Right ventricle myocardium superior (tissue), 1 donor: ENCODE results near the gene COL7A1. TPM values are rescaled to one million over a fixed set of nuclear protein-coding genes. Genes with fewer than 3 reads are reported as not detected.

Experiments used
- ATAC-seq: fragments of 200-7000 bp; cut with Tn5 transposase; one replicate; pipeline ENCODE4 v1.9.1; 2020; ENCODE audit warnings: mild to moderate bottlenecking; ENCODE audit not compliant: poor library complexity
- DNase-seq: peaks from one replicate; pipeline ENCODE4 v3.0.0-alpha.2; 2020
- intact Hi-C: fragments of 100-400 bp; cut with DNase I; formaldehyde crosslinking; loops from one replicate; pipeline ENCODE4 v1.11.2; 2022
- total RNA-seq: library from RNA; stranded (reverse); fragmentation: NEBNext Ultra II Directional; extraction: Animal tissue kit (Norgen Biotek cat#: 25700); gene quantifications from one replicate; pipeline ENCODE4 v1.2.1, GENCODE V29; 2021
- donor health status: DM: no; HTN: yes; CAD: no; lungs with severe emphysema.

The COL7A1 gene
- total RNA-seq, 1 donor from 2014 or later: 16.1 TPM

GRCh38 chr3:48596157-48596556 is 1.0 kb upstream of the COL7A1 start:
- ATAC-seq (no peak), DNase-seq (no peak)
- intact Hi-C loops: no loop called here

GRCh38 chr3:48595526-48596121 is 495 bp upstream of the COL7A1 start:
- no peak for ATAC-seq
- intact Hi-C loops: no loop called here
- DNase-seq: peak; percentile 57

GRCh38 chr3:48594417-48595049 is 596 bp downstream of the COL7A1 start:
- no peak for ATAC-seq

GRCh38 chr3:48593337-48593736 is 1.8 kb downstream of the COL7A1 start:
- DNase-seq (no peak), ATAC-seq (no peak)
- intact Hi-C loops: no loop called here

More at GRCh38 chr3:48594417-48595049, 596 bp downstream of the COL7A1 start:
- no peak for DNase-seq
- intact Hi-C loops: no loop called here

DNA sequence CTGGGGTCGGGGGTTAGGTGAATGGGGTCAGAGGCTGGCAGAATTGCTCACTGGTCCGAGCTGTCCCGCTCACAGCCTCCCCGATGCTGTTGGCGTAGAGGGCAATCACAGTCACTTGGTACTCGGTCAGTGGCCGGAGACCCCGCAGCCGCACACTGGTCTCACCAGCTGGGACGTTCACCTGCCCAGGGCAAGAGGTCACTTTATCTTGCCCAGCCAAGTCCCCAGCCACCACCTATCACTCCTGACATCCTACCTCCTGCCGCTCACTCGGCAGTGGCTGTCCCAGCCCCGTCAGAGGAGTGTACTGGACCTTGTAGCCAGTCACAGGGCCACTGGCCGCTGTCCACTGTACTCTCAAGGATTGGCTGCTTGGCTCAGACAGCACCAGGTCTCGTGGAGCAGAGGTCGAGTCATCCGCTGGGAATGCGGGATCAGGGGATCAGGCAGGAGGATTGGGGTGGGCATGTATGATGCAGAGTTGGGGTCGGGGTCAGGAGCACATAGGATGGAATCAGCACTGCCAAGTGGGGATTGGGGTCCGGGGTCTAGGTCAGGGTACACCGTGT is 2.5 kb downstream of the COL7A1 start:
- DNase-seq: no peak
- no peak for ATAC-seq
- intact Hi-C loops: no loop called here

- DNase-seq (no peak), ATAC-seq (no peak)
- intact Hi-C loops: no loop called here
Measured at GRCh38 chr3:48591886-48592518, 3.1 kb downstream of the COL7A1 start.

DNA sequence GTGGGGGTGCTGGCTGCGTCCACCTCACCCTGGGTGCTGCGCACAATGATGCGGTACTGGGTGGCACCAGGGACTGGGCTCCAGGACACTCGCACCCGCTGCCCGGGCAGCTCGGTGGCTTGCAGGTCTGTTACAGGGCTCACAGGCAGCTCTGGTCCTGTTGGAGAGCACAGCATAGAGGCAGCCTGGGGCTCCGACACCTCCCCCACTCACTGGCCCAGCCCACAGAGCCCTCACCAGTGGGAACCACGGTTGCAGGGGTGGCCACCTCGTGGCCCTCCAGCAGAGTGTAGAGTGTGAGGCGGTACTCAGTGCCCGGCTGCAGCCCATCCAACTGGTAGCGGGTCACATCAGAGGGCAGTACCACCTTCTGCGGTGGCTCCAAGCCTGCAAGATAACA is 3.7 kb downstream of the COL7A1 start:
- DNase-seq (no peak), ATAC-seq (no peak)
- intact Hi-C loops: no loop called here

- ATAC-seq: no peak
- no peak for DNase-seq
- intact Hi-C loops: no loop called here
Measured at GRCh38 chr3:48588230-48588629, 6.9 kb downstream of the COL7A1 start.

DNA sequence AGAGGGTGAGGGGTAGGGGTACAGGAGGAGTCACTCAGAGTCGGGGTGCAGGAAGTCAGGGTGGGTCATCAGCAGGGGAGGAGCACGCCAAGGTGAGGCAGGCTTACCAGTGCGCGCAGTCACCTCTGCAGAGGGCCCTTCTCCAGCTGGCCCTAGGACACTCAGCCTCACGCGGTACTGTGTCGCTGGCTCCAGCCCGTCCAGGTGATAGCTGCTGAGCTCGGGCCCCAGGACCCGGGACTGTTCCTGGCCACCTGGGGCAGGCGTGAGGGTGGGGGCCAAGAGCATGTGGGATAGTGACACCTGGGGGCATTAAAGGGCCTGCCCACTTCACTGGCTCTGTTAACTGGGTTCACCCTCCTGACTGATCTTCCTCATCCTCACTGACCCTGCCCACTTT is 7.4 kb downstream of the COL7A1 start:
- intact Hi-C loops: no loop called here
- no peak for ATAC-seq
- DNase-seq: no peak

DNA sequence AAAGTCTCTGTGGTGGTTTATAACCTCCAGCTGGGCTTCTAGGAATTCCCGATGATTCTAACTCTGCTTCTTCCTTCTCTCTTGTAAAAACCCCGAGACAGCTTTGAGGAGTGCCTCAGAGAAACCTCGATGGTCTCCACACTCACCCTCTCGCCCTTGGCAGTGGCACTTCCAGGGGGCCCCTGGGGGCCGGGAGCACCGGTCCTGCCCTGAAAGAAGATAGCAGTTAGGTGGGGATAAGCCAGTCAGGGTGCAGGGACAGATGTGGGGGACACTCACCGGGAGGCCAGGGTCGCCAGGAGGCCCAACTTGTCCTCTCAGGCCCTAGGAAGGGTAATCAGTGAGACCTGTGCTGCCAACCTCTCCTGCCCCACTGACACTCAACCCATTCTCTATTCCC is 9.7 kb downstream of the COL7A1 start:
- ATAC-seq: no peak
- intact Hi-C loops: no loop called here
- DNase-seq: no peak

- ATAC-seq (no peak), DNase-seq (no peak)
- intact Hi-C loops: no loop called here
Measured at GRCh38 chr3:48584836-48585235, 10.3 kb downstream of the COL7A1 start.

GRCh38 chr3:48581621-48582481 is 13.3 kb downstream of the COL7A1 start:
- ATAC-seq (no peak), DNase-seq (no peak)
- intact Hi-C loops: no loop called here

DNA sequence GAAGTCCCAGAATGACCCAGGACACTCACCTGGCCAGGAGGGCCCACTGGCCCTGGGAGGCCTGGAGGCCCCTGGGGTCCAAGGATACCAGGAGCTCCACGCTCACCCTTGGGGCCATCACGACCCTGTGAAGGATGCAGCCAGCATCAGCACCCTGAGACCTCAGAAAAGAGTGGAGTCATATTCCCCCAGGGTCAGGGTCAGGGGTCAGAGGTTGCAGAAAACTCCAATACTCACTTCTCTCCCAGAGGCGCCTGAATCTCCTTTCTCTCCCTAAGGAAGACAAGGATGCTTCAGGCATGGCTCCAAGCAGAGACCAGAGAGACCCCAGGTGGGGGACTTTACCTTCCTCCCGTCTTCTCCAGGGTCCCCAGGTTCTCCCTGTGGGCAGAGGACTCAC is 18.5 kb downstream of the COL7A1 start:
- DNase-seq: no peak
- no peak for ATAC-seq
- intact Hi-C loops: no loop called here

- no peak for ATAC-seq
- DNase-seq: no peak
- intact Hi-C loops: no loop called here
Measured at GRCh38 chr3:48575366-48575765, 19.8 kb downstream of the COL7A1 start.

- ATAC-seq (no peak), DNase-seq (no peak)
- intact Hi-C loops: no loop called here
Measured at GRCh38 chr3:48573973-48574585, 21.1 kb downstream of the COL7A1 start.

DNA sequence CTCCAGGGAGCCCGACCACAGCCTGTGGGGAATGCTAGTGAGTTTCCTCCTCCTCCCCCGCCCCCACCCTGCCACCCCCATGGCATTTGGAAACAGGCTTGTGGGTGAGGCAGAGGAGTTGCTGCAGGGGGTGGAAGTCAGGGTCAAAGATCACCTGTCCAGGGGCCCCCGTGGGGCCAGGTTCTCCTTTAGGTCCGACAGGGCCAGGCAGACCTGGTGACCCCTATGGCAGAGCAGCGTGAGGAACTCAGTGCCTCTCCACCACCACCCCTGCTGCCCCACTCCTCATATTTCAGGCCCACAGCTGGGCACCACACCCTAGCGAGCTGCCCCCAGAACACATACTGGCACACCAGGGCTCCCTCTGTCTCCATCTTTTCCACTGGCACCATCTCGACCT is 22.6 kb downstream of the COL7A1 start:
- intact Hi-C loops: no loop called here
- ATAC-seq (no peak), DNase-seq (no peak)

DNA sequence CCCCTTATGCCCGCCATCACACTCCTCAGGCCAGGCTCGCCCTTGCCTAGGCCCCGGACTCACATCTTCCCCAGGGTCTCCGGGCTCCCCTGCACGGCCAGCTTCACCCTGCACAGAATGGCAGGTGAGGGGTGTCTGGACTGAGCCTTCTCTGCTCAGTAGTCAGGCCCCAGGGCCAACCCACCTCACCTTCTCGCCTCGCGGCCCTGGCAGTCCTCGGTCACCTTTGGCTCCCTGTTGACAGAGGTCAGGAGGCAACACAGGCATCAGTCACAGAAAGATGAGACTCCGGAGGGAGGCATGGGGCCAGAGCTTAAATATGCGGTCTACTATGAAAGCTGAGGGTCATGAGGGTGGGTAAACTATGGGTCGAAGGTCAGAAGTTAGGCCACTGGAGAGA is 23.2 kb downstream of the COL7A1 start:
- intact Hi-C loops: no loop called here
- DNase-seq (no peak), ATAC-seq (no peak)

GRCh38 chr3:48569808-48570450 is 25.2 kb downstream of the COL7A1 start:
- intact Hi-C loops: no loop called here
- ATAC-seq (no peak), DNase-seq (no peak)
